Parathyroid adenoma (tissue), 2 donors: ENCODE measurements around the gene DNM1.
"Not testable (repeated sequence)": the region's sequence is repeated elsewhere in the genome, so short reads cannot be mapped to it uniquely, and the experiment has no call there.

Experiments
- H2AFZ ChIP-seq: fragments of 300-600 bp; sonication (generic); one replicate; pipeline ENCODE4 v1.7.0; 2017; ENCODE audit warnings: antibody characterized with exemption, mild to moderate bottlenecking
- H3K27ac ChIP-seq: fragments of 300-600 bp; sonication (generic); one replicate; pipeline ENCODE4 v1.7.0; 2017
- H3K27me3 ChIP-seq: fragments of 300-600 bp; sonication (generic); one replicate; pipeline ENCODE4 v1.7.0; 2017; ENCODE audit warnings: low read length; ENCODE audit not compliant: control insufficient read depth, insufficient read depth
- H3K36me3 ChIP-seq: fragments of 300-600 bp; sonication (generic); one replicate; pipeline ENCODE4 v1.7.0; 2017; ENCODE audit warnings: low read length; ENCODE audit not compliant: control insufficient read depth, insufficient read depth
- H3K4me1 ChIP-seq: fragments of 300-600 bp; sonication (generic); one replicate; pipeline ENCODE4 v1.7.0; 2017; ENCODE audit warnings: control low read depth
- H3K4me2 ChIP-seq: fragments of 300-600 bp; sonication (generic); one replicate; pipeline ENCODE4 v1.7.0; 2017; ENCODE audit warnings: low read length
- H3K4me3 ChIP-seq: fragments of 300-600 bp; sonication (generic); one replicate; pipeline ENCODE4 v1.7.0; 2017; ENCODE audit warnings: low read depth, low read length
- H3K79me2 ChIP-seq: fragments of 300-600 bp; sonication (generic); one replicate; pipeline ENCODE4 v1.7.0; 2017; ENCODE audit warnings: control low read depth
- H3K9ac ChIP-seq: fragments of 300-600 bp; sonication (generic); one replicate; pipeline ENCODE4 v1.7.0; 2017; ENCODE audit warnings: mild to moderate bottlenecking
- H3K9me3 ChIP-seq: fragments of 300-600 bp; sonication (generic); one replicate; pipeline ENCODE4 v1.7.0; 2017; ENCODE audit warnings: low read length; ENCODE audit not compliant: control insufficient read depth
- CTCF ChIP-seq: fragments of 300-600 bp; sonication (generic); IDR thresholded peaks from one replicate; pipeline ENCODE4 v1.7.0; 2017; ENCODE audit warnings: antibody characterized with exemption, mild to moderate bottlenecking
- donor health status: primary hyperparathyroidism.

The DNM1 gene

GRCh38 chr9:128274245-128274644 is 71.1 kb downstream of the DNM1 start:
- H3K9me3 ChIP-seq: no peaks in the 10 kb centered on the region
- H3K9ac ChIP-seq: no peak overlapping the region
- no peak for TF ChIP-seq CTCF
- H3K79me2 ChIP-seq: peaks cover 8% of the 10 kb centered on the region
- no peaks in the 10 kb centered on the region for H3K36me3 ChIP-seq
- no peak overlapping the region for H3K27ac ChIP-seq
- peak overlapping the region; percentile 88 for H3K4me3 ChIP-seq
- no peak overlapping the region for H3K4me2 ChIP-seq
- peaks cover 9% of the 10 kb centered on the region for H3K4me1 ChIP-seq
- no peak overlapping the region for H2AFZ ChIP-seq
- H3K27me3 ChIP-seq: no peaks in the 10 kb centered on the region

DNA sequence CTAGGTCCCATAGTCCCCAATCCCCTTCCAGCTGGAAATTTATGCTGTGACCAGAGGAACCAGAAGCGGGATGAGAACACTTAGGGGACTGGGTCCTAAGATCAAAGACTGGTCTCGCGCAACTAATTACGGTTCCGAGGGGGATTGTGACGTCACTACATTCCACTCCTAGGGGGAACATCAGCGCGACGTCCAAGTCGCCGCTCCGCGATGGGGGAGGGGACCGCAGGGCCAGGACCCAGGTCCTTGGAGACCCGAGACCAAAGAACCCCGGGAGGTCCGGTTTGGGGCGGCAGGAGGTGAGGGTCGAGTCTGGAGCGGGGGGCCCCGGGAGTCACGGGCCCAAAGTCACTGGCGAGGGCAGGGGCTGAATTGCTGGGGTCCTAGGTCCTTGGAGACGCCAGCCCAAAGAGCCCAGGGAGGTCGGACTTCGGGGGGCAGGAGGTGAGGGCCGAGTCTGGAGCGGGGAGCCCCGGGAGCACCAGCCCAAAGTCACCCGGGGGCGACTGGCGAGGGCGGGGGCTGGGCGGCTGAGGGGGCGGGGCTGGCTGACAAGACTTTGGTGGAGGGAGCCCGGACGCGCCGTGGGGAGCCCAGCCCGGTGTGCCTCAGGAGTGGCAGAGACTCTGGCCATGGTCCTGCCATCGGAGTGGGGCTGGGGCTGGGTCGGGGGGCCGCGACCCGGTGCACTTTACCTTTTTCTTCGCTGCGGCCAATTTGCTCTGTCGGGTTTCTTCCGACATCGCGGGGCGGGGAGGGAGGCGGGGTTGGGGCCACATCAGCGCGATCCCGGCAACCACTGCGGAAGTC is 72.2 kb downstream of the DNM1 start, which contains the start of gene GOLGA2:
GOLGA2 (minus strand) TSS at position 810 of the 810 bp plus-strand sequence; CDS start at position 779, 31 bp downstream.
- Histone ChIP-seq H2AFZ (peak within 1 kb of the TSS; percentile 73), H3K4me2 (peak within 1 kb of the TSS; percentile 96), H3K79me2 (peaks cover 8% of the 10 kb centered on the region), H3K36me3 (no peaks in the 10 kb centered on the region), H3K9ac (peak within 1 kb of the TSS; percentile 63), H3K27ac (peak within 1 kb of the TSS; percentile 93), H3K9me3 (no peaks in the 10 kb centered on the region), H3K4me1 (peaks cover 9% of the 10 kb centered on the region), H3K4me3 (peak within 1 kb of the TSS; percentile 92), H3K27me3 (no peaks in the 10 kb centered on the region)
- TF ChIP-seq CTCF: no peak

GRCh38 chr9:128276008-128276573 is 72.9 kb downstream of the DNM1 start, which contains the start of gene SWI5:
Gene SWI5, plus strand, starts transcription at chr9:128276276.
- Histone ChIP-seq H2AFZ (peak within 1 kb of the TSS; percentile 73), H3K9ac (peak within 1 kb of the TSS; percentile 63), H3K79me2 (peaks cover 8% of the 10 kb centered on the region), H3K4me1 (peaks cover 10% of the 10 kb centered on the region), H3K4me3 (peak within 1 kb of the TSS; percentile 92), H3K9me3 (no peaks in the 10 kb centered on the region), H3K4me2 (peak within 1 kb of the TSS; percentile 96), H3K27me3 (no peaks in the 10 kb centered on the region), H3K36me3 (no peaks in the 10 kb centered on the region), H3K27ac (peak within 1 kb of the TSS; percentile 93)
- TF ChIP-seq CTCF: no peak

DNA sequence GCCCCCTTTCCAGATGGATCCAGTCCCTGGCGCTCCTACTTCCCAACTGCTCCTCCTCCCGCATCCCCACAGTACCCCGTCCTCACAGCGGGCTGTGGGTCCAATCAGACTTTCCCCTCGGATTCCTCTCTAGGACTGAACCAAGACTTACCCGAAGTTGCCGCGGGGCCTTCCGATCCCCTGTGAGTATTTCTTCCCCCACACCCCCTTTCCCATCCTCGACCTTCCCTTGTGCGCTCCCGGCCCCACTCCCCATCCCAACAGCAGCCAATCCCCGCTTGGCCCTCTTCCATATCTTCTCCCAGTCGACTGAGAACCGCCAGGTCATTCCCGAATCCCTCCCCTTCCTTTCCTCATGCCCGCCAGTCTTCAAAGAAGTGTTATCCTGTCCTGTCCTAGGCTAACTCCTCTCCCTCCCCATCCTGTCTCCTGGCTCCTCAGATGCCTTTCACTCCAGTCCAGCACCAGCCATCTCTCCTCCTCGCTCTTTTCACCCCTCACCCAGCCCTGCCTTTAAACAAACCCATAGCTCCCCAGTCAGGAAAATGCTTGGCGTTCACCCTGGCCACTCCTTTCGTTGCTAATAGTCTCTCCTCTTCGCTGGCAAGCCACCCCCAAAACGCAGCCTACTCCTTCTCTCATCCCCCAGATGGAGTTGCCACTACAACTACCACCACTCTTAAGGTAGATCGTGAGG is 73.5 kb downstream of the DNM1 start:
- H3K4me3 ChIP-seq: peak overlapping the region; percentile 92
- no peaks in the 10 kb centered on the region for H3K27me3 ChIP-seq
- no peaks in the 10 kb centered on the region for H3K36me3 ChIP-seq
- no peak for TF ChIP-seq CTCF
- H3K9ac ChIP-seq: no peak overlapping the region
- peak overlapping the region; percentile 93 for H3K27ac ChIP-seq
- peaks cover 8% of the 10 kb centered on the region for H3K79me2 ChIP-seq
- H2AFZ ChIP-seq: peak overlapping the region; percentile 73
- H3K4me2 ChIP-seq: peak overlapping the region; percentile 96
- no peaks in the 10 kb centered on the region for H3K9me3 ChIP-seq
- peaks cover 14% of the 10 kb centered on the region for H3K4me1 ChIP-seq

DNA sequence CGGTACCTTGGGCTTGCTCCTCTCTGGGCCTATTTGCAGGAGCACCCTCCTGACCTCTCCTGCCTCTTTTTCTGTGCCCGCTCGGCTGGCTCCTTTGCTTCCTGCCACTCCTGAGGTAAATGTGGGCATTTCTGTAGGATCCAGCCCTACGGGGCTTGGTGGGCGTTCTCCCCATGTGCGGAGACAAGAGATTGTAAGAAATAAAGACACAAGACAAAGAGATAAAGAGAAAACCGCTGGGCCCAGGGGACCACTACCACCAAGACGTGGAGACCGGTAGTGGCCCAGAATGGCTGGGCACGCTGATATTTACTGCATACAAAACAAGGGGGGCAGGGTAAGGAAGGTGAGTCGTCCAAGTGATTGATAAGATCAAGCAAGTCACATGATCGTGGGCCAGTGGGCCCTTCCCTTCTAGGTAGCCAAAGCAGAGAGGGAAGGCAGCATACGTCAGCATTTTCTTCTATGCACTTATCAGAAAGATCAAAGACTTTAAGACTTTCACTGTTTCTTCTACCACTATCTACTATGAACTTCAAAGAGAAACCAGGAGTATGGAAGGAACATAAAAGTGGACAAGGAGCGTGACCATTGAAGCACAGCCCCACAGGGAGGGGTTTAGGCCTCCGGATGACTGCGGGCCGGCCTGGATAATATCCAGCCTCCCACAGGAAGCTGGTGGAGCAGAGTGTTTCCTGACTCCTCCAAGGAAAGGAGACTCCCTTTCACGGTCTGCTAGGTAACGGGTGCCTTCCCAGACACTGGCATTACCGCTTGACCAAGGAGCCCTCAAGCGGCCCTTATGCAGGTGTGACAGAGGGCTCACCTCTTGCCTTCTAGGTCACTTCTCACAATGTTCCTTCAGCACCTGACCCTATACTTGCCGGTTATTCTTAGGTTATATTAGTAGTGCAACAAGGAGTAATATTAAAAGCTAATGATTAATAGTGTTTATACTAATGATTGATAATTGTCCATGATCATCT is 76.2 kb downstream of the DNM1 start:
- H3K9me3 ChIP-seq, H3K36me3 ChIP-seq, H3K27me3 ChIP-seq, H3K79me2 ChIP-seq, H2AFZ ChIP-seq, H3K9ac ChIP-seq: not testable (repeated sequence)
- Histone ChIP-seq H3K4me3 (peak overlapping the region; percentile 50), H3K4me1 (peaks cover 14% of the 10 kb centered on the region), H3K4me2 (peak overlapping the region; percentile 76), H3K27ac (peak overlapping the region; percentile 93)
